ENCODE results near the gene GPR6. TPM values are rescaled to one million over a fixed set of nuclear protein-coding genes. Genes with fewer than 3 reads are reported as not detected.

Gene GPR6
- total RNA-seq, 6 experiments from 2014 or later, result not detected

DNA sequence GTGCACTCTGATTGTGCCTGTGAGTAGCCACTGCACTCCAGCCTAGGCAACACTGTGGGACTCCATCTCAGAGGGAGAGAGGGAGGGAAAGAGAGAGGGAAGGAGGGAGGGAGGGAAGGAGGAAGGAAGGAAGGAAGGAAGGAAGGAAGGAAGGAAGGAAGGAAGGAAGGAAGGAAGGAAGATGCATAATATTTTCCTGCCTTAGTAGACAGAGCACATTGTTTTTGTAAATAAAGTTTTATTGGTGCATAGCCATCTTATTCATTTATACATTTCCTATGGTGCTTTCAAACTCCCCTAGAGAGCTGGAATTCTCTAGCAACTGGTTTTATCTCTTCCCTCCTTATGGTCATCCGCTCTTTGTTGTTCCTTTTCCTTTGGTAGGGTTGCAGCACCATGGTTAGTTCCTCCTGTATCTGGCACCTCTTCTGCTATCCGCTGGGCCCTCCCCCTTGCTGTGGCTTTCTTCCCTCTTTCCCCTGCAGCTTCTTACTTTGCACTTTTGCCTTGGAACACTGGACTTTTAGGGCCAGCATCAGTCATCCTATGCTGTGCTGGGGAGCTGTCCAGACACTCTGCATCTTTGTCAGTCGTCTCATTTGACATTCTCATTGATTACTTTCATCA, 20.2 kb downstream of the GPR6 start:
- H3K9me3 Mint-ChIP-seq, result no peaks in the 10 kb centered on the region

DNA sequence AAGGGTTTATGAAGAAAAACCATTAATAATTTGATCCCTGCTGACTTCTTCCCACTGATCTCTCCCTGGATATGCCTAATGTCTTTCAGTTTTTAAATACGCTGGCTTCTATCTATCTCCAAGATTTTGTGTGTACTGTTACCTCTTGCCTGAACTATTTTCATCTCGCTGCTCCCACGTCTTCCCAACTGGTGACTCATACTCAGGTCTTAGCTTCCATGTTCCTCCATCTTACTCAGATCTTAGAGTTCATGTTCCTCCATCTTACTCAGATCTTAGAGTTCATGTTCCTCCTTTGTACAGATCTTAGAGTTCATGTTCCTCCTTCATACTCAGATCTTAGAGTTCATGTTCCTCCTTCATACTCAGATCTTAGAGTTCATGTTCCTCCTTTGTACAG, 21.6 kb downstream of the GPR6 start:
- Mint-ChIP-seq H3K27ac (no peak overlapping the region), H3K4me3 (no peak overlapping the region), H3K4me1 (ENCODE audit: low read depth) (no peaks in the 10 kb centered on the region), H3K27me3 (ENCODE audit: insufficient read depth) (no peaks in the 10 kb centered on the region; the same call in 1 of the 2 replicates), H3K36me3 (ENCODE audit: low read depth) (no peaks in the 10 kb centered on the region), H3K9me3 (no peaks in the 10 kb centered on the region)
- DNase-seq, result no peak
- TF ChIP-seq, protein P1, sequence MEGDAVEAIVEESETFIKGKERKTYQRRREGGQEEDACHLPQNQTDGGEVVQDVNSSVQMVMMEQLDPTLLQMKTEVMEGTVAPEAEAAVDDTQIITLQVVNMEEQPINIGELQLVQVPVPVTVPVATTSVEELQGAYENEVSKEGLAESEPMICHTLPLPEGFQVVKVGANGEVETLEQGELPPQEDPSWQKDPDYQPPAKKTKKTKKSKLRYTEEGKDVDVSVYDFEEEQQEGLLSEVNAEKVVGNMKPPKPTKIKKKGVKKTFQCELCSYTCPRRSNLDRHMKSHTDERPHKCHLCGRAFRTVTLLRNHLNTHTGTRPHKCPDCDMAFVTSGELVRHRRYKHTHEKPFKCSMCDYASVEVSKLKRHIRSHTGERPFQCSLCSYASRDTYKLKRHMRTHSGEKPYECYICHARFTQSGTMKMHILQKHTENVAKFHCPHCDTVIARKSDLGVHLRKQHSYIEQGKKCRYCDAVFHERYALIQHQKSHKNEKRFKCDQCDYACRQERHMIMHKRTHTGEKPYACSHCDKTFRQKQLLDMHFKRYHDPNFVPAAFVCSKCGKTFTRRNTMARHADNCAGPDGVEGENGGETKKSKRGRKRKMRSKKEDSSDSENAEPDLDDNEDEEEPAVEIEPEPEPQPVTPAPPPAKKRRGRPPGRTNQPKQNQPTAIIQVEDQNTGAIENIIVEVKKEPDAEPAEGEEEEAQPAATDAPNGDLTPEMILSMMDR (IDR thresholded peaks at IDR 0.05), result no peak

More for the DNA sequence above, 20.2 kb downstream of the GPR6 start:
- Mint-ChIP-seq H3K36me3 (ENCODE audit: low read depth) (no peaks in the 10 kb centered on the region), H3K4me1 (ENCODE audit: low read depth) (no peaks in the 10 kb centered on the region), H3K4me3 (no peak overlapping the region), H3K27ac (no peak overlapping the region), H3K27me3 (ENCODE audit: insufficient read depth) (no peaks in the 10 kb centered on the region; the same call in none of the 2 replicates)
- no peak for DNase-seq
- TF ChIP-seq, protein P1 (IDR thresholded peaks at IDR 0.05), result no peak

GRCh38 chr6:110002676-110003075, 24.6 kb downstream of the GPR6 start:
- TF ChIP-seq, protein P1 (IDR thresholded peaks at IDR 0.05), result no peak
- Mint-ChIP-seq H3K4me3 (no peak overlapping the region), H3K4me1 (ENCODE audit: low read depth) (no peaks in the 10 kb centered on the region), H3K27ac (no peak overlapping the region), H3K9me3 (no peaks in the 10 kb centered on the region), H3K36me3 (ENCODE audit: low read depth) (no peaks in the 10 kb centered on the region), H3K27me3 (ENCODE audit: insufficient read depth) (peaks cover under 1% of the 10 kb centered on the region; the same call in 1 of the 2 replicates)
- no peak for DNase-seq

GRCh38 chr6:110013386-110013785, 35.3 kb downstream of the GPR6 start:
- DNase-seq, result no peak
- Mint-ChIP-seq H3K9me3 (no peaks in the 10 kb centered on the region), H3K4me3 (no peak overlapping the region), H3K36me3 (ENCODE audit: low read depth) (no peaks in the 10 kb centered on the region), H3K27me3 (ENCODE audit: insufficient read depth) (peaks cover 14% of the 10 kb centered on the region), H3K27ac (no peak overlapping the region), H3K4me1 (ENCODE audit: low read depth) (no peaks in the 10 kb centered on the region)
- TF ChIP-seq, protein P1 (IDR thresholded peaks at IDR 0.05), result no peak

DNA sequence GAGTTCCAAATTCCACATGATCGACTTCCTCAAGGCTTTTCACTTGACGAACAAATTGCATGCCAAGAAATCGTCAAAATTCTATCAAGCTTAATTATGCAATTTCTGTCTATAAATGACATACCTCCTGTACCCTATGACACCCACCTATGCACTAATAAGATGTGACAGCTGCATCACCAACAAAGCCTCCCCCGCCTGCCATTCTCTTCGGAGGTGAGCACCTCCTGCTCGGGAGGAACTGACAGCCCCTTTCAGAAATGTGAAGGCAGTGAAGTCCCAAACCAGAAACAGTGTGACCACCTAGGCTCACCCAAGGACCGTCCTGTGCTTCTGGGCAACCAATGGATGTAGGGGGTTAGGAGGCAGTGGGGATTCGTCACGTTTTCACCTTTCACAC, 37.1 kb downstream of the GPR6 start:
- TF ChIP-seq, protein P1 (IDR thresholded peaks at IDR 0.05), result no peak

More for the DNA sequence above, 37.1 kb downstream of the GPR6 start:
- Mint-ChIP-seq H3K4me3 (no peak overlapping the region), H3K4me1 (ENCODE audit: low read depth) (no peaks in the 10 kb centered on the region), H3K36me3 (ENCODE audit: low read depth) (no peaks in the 10 kb centered on the region), H3K27ac (no peak overlapping the region), H3K9me3 (no peaks in the 10 kb centered on the region), H3K27me3 (ENCODE audit: insufficient read depth) (peaks cover 10% of the 10 kb centered on the region)
- DNase-seq, result no peak

All from HFFc6 (cell line).